Stimulated activated CD8-positive, alpha-beta memory T cell treated with anti-CD3 and anti-CD28 coated beads, Interleukin-4, amount 100 ng/mL, for 24 hours (primary cell): ENCODE measurements around the gene TM9SF1.

Experiments used
- DNase-seq: peaks from one replicate; pipeline ENCODE4 v3.0.0-alpha.2; 2020; ENCODE audit warnings: low read depth

The TM9SF1 gene

DNA sequence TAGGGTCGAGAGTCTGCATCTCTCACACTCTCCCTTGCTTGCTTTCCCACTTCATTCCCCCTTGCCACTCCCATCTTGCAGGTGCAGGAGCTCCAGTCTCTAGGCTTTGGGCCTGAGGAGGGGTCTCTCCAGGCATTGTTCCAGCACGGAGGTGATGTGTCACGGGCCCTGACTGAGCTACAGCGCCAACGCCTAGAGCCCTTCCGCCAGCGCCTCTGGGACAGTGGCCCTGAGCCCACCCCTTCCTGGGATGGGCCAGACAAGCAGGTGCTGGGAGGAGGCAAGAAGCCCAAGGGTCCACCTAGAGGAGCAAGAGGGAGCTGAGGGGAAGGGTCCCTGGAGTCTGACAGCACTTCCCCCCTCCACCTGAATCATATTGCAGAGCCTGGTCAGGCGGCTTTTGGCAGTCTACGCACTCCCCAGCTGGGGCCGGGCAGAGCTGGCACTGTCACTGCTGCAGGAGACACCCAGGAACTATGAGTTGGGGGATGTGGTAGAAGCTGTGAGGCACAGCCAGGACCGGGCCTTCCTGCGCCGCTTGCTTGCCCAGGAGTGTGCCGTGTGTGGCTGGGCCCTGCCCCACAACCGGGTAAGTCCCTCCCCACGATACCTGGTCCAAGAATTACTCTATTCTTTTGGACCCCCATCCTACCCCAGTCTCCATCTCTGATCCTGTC lies 43.7 kb downstream of the TM9SF1 start:
- no peak for DNase-seq

- DNase-seq: no peak
These were observed 44.2 kb downstream of the TM9SF1 start for GRCh38 chr14:24150993-24151392.

- DNase-seq: no peak
These were observed 44.7 kb downstream of the TM9SF1 start for GRCh38 chr14:24150567-24150966.

- DNase-seq: no peak
These were observed 45.2 kb downstream of the TM9SF1 start for GRCh38 chr14:24150061-24150460.

GRCh38 chr14:24149302-24149969 lies 45.8 kb downstream of the TM9SF1 start:
- no peak for DNase-seq

DNA sequence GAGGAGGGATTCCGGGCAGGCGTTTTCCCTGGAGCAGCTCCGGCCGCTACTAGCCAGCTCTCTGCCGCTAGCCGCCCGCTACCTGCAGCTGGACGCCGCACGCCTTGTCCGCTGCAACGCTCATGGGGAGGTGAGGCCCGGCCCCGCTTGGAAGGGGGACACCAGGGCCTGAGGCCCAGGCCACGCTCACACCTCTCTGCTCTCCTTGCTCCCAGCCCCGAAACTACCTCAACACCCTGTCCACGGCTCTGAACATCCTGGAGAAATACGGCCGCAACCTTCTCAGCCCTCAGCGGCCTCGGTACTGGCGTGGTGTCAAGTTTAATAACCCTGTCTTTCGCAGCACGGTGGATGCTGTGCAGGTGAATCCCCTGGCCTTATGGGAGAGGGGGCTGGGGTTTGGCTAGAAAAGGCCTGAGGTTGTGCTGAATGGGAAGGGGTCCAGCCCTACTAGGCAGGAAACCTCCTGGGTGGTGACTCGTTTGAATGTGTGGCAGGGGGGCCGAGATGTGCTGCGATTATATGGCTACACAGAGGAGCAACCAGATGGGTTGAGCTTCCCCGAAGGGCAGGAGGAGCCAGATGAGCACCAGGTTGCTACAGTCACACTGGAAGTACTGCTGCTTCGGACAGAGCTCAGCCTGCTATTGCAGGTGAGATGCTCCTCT lies 47.3 kb downstream of the TM9SF1 start:
- no peak for DNase-seq

DNA sequence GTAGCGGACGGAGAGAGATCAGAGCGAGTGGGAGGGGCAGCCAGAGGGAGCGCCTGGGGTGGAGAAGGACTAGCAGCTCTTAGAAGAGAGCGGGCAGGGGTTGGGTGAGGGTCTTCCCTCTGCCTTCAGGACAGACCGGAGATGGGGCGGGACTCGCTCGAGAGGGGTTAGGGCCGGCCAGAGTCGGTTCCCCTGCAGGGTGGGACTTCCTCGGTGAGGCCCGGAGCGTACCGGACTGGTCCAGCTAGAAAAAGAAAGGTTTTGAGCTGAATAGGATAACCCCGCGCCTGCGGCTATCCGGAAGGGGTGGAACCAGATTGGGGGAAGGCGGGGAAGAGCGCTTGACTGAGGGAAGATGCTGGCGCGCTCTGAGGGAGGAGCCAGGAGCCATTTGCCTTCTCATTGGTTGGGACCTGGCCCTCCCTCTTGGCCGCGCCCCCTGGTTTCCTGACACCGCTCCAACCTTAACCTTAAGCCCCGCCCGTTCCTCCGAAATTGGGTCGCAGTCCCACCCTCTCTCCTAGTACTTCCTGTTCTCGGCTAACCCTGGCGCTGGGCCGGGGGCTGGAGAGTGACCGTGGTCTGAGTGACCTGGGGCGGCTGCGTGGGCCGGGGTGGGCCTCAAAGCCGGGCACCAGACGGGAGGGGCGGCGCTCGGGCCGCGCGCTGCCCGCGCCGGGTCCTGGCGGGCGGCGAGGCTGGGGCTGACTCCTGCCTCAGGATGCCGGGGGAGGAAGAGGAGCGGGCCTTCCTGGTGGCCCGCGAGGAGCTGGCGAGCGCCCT lies 48.1 kb downstream of the TM9SF1 start, which contains the start of gene RNF31:
Gene RNF31, plus strand, starts transcription at position 521 of the 783 bp plus-strand sequence. Its CDS starts 201 bp downstream, at position 722.
- DNase-seq: peak; percentile 97

DNA sequence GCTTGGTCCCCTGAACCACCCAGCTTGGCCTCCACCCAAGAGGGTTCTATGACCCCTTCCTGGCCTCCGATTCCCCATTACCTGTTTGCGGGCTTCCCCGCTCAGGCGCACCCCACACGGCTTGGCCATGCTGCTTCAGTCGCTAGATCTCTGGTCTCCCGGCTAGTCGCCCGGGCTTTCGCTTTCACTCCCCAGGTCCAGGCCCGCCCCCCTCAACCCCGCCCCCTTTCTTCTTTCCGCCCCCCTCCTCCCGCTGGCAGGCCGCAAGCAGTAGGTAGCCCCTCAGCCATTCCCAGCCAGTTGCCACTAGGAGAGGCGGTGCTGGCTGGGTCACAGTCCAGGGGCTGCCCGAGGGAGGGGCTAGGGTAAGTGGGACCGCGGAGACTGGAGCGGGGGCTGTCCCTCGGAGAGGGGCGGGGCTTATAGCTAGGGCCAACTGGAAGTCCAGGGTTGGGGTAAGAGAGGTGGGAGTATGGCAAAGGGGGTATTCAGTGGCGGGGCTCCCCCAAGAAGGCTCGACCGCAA lies 48.7 kb downstream of the TM9SF1 start, which contains the start of gene PSME2:
Gene PSME2, minus strand, starts transcription at position 158 of the 525 bp plus-strand sequence. Its CDS starts 29 bp downstream, at position 129.
- peak; percentile 85 for DNase-seq

GRCh38 chr14:24145690-24146452 lies 49.4 kb downstream of the TM9SF1 start:
- no peak for DNase-seq

GRCh38 chr14:24145219-24145618 lies 50.0 kb downstream of the TM9SF1 start:
- DNase-seq: no peak

DNA sequence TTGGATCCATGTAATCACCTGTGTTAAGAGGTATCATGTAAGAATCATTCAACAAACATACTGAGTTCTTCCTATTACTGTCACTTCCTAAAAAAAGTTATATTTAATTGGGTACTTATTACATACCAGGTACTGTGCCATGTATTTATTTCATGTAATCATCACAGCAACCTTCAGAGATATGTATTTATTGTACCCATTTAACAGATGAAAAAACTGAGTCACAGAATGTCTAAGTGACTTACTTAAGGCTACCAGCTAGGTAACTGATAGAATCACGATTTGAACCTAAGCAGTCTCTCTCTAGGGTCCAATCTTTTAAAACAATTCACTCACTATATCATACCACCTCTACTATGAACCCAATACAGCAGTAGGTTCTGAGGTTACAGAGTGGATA lies 50.8 kb downstream of the TM9SF1 start:
- no peak for DNase-seq

GRCh38 chr14:24143511-24143910 lies 51.7 kb downstream of the TM9SF1 start:
- no peak for DNase-seq

DNA sequence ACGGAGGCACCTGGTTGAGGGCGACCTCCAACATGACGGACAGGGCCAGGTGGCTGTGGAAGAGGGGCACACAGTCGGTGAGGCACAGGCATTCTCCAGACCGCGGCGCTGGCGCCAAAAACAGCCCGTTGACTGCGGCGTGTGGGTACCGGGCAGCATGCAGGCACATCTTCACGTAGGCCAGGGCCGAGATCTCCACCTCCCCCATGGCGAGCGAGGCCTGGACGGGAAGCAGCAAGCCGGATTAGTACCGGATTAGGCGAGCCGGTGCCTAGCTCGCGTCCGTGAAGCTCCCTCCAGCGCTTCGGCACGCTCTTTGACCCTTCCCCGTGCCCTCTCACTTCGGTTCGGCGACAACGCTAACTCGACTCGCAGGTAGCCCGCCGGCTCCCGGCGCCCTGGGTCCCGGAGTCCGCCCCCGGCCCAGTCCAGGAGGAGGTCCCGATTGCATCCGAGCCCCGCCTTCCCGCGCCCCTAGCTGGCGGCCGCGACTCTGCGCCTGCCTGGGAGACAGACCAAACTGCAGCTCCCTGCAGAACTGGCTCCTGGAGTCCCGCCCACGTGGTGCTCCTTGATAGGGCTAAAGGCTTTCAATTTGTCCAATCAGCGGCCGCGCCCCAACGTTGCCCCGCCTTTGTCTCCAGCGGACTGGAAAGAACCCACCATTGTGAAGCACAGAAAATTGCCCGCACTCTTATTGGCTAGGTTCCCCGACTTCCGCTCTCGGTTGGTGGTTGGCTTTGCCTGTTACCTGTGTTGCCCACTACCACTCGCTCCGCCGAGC lies 54.0 kb downstream of the TM9SF1 start, which contains the start of gene EMC9:
Gene EMC9, minus strand, starts transcription at position 495 of the 784 bp plus-strand sequence. Its CDS starts 287 bp downstream, at position 208.
- peak; percentile 99 for DNase-seq

- no peak for DNase-seq
These were observed 55.8 kb downstream of the TM9SF1 start for GRCh38 chr14:24139272-24139934.
